Stimulated activated CD4-positive, alpha-beta T cell treated with anti-CD3 and anti-CD28 coated beads, Interleukin-2, amount 100 ng/mL, for 48 hours (primary cell): ENCODE results near the gene STK4.
A peak's percentile ranks its signal among the peaks of the same experiment; 100 is the strongest.

Experiments used
- DNase-seq, 2 donors: peaks; one replicate each; pipeline ENCODE4 v3.0.0-alpha.2; 2020

The STK4 gene

DNA sequence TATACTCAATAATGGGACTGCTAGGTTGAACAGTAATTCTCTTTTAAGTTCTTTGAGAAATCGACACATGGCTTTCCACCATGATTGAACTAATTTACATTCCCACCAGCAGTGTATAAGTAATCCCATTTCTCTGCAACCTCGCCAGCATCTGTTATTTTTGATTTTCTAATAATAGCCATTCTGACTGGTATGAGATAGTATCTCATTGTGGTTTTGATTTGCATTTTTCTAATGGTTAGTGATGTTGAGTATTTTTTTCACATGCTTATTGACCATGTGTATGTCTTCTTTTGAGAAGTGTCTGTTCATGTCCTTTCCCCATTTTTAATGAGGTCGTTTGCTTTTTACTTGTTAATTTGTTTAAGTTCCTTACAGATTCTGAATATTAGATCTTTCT lies 66.5 kb downstream of the STK4 start:
- no peak for DNase-seq

DNA sequence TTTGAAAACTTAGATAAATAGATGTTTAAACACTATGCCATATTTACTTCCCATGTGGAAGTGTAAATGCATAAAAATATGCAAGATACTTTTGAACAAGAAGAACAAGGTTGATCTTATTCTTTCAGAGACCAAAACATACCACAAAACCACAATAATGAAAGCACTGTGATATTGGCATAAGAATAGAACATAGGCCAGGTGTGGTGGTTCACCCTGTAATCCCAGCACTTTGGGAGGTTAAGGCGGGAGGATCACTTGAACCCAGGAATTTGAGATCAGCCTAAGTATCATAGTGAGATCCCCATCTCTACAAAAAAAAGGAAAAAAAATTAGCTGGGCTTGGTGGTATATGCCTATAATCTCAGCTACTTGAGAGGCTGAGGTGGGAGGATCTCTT lies 68.1 kb downstream of the STK4 start:
- no peak for DNase-seq

DNA sequence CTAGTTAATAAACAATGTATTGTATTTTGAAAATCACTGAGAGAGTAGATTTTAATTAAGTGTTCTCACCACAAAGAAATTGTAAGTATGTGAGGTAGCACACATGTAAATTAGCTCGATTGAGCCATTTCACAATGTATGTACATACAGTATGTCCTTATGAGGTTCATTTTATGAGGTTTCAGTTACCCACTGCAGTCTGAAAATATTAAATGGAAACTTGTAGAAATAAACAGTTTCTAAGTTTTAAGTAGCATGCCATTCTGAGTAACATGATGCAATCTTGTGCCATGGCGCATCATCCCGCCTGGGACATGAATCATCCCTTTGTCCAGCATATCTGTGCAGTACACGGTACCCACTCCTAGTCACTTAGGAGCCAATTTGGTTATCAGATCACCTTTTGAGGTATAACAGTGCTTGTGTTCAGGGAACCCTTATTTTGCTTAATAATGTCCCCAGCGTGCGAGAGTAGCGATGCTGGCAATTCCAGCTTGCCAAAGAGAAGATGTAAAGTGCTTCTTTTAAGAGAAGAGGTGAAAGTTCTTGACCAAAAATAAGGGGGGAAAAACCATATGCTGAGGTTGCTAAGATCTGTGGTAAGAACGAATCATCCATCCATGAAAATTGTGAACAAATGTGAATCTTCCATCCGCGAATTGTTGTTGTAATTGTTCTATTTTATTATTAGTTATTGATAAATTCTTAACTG lies 69.9 kb downstream of the STK4 start:
- DNase-seq: peak; percentile 33 to 47

DNA sequence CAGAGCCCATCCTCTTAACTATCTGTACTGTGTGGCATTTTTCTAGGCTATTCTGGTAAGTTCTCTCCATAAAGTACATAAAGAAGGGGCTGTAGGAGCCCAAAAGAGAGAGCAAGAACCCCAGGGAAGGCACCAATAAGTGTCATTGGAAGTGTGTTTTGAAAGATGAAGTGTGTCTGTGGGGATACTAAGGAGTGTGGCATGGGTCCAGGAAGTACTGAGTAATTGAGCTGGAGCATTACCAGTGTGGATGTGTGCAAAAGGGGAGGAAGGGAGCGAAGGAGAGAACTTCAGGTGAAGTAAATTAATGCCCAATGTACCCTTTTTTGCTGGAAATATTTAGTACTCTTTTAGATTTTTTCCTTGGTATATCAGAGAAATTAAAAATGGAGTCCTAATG lies 70.7 kb downstream of the STK4 start:
- no peak for DNase-seq

DNA sequence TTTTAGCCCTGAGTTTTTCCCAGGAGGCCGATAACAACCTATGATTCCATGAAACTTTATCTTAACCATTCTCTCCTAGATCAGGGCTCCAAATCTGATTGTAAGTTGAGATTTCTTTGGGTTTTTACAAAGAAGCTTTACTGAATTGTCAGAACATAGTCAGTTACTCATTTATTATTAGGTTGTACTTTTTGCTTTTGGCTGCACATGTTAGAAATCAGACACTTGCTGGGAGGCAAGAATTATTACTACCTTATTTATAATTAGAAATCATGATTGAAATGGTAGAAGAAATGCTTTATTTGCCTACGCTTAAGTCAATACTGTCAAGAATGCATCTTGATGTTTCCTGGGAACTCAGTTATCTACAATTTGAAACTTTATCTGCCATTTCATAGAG lies 71.3 kb downstream of the STK4 start:
- DNase-seq: no peak

DNA sequence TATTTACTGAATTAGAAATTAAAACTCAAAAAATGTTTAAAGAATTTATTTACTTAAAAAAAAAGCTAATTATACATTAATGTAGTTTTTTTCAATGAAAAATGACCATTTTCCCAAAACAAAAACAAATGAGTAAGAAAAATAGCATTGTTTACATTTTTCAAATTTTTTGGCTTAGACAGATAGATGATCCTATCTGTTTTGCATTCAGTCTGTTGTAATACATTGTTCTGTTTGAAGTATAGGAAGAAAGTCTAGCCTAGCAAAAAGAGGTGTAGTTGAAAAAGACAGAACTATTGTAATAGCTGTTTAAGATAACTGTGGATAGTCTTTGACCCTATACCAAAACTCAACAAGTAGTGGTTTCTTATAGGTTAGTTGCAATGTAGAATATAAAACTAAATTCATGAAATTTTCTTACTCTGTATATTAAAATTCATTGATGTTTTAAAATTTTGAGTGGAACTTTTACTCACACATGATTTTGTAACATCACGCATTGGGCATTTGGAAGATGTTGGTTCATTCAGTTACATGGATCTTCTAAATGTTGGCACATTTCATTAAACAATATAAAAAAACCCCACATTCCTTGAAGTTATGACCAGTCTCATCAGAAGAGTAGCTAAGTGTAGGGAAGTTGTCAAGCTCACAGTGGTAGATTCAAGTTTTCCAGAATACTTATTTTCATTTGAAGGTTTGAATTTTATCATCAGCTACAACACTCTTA lies 72.6 kb downstream of the STK4 start:
- no peak for DNase-seq

DNA sequence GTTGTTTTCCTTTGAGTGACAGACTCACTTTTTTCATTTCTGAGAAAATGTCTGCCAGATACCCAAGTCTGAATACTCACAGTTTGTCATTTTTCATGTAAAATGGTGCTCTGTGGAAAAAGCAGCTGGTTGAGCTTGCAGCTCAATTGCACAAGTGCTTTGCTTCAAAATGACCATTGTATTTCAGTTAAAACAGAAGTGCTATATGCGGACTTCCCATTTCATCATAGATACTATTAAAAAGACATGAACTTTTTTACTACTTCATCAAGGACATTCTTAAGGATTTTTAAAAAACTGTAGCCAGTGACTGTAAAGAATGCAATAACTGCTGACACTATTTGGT lies 73.1 kb downstream of the STK4 start:
- no peak for DNase-seq

DNA sequence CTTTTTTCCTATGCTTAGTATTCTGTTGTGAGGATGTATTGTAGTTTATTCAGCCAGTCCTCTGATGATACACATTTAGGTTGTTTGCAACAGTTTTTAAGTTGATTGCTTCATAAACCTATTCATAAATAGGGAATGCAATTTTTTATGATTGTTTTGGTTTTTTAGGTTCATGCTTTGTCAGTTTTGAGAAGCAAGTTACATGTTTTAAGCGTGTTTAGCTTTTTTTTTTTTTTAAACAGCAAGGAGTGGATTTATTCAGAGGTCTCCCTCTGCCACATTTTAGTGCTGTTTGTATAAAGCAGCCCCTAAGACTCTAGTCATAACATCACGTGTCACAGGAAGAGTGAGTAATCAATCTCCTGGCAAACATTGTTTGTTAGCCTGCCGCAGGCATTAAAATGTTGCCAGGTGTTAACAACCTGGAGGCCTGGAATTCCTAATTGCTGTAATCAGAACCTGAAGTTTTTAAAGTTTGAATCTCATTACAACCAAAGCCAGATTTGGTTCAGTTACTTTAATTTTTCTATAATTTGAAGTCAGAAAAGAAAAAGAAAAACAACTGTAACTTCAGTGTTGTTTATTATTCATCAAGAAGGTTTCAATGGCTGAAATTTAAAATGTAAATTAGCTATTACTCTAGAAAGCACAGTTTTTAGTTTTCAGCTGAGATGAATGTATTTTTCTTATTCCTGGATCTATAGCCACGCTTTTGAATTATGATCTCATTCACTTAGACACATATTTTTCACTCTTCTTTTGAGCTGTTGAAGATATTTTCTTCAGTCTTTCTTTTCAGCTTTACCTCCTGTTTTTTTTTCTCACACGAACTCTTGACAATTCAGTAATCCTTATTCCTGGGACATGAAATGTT lies 75.4 kb downstream of the STK4 start:
- DNase-seq: no peak

DNA sequence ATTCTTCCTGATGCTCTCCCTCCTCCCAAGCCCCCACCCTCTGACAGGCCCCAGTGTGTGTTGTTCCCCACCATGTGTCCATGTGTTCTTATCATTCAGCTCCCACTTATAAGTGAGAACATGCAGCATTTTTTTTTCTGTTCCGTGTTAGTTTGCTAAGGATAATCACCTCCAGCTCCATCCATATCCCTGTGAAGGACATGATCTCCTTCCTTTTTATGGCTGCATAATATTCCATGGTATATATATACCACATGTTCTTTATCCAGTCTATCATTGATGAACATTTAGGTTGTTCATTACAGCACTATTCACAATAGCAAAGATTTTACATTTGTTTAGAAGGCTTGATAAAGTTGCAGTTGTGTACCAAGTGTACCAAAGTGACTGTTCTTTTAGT lies 76.7 kb downstream of the STK4 start:
- no peak for DNase-seq

DNA sequence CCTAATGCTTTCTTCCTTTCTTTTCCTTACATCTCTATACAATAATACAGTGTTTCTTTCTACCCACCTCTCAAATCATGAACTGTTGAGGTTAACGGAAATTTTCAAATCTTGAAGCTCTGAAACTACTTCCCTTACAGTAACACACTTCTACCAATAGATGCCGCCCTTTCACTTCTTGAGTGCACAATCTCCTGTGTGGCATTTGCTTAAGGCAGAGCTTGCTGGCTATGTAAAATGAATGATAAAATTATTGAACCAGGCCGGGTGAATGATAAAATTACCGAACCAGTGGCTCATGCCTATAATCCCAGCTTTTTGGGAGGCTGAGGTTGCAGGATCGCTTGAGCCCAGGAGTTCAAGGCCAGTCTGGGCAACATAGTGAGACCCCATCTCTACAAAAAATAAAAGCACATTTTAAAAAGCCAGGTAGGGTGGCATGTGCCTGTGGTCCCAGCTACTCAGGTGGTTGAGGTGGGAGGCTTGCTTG lies 77.8 kb downstream of the STK4 start:
- no peak for DNase-seq

DNA sequence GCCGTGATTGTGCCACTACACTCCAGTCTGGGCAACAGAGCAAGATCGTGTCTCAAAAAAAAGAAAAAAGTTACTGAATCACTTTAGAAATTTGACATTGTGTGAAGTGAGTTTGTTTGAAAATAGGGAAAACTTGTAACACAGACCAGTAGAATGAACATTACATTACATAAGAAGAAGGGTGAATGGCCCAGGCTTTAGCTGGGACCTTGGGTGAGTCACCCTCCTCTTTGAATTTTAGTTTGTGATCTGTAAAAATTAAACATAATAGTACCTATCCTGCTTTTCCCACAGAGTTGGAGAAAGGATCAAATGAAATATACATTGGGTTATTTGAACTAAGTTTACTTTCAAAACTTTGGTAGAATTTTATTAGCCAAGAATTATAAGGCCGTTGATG lies 78.3 kb downstream of the STK4 start:
- no peak for DNase-seq

DNA sequence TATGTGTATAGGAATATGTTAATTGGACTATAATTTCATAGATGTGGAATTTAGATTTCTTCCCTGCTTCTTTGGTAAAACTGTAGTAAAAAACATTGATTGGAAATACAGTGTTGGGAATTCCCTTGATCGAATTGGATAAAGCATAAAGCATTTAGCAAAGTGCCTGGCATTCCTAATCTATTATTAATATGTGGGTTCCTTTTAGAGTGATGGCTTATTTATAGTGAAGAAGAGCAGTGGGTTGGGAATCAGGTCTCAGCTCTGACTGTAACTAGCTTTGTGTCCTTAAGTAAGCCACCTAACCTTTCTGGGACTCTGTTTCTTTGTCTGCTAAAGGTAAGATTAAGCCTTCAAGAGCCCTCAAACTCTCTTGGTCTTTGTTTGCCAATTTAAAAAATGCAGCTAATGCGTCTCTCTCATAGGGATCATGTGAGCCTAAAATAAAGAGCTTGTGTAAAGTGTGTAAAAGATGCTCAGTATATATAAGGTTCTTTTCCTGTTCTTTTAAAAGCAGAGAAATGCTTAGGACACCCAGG lies 81.3 kb downstream of the STK4 start:
- no peak for DNase-seq

DNA sequence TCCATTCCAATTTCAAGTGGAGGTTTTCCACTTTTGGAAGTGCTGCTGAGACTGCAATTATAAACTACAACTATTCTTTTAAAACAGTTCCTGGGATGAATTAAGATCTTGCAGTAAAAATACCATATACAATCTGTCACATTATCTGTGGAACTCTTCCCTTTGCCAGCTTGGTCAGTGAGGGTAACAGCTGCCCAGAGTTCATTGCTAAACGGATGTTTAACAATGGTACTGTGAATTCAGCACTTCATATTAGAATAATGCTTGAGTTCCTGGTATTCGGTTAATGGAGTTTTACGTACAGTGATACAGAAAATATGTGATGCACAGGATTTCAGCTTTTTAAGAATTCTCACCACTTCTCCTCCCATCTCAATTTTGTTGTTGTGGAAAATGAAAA lies 83.1 kb downstream of the STK4 start:
- DNase-seq: no peak

DNA sequence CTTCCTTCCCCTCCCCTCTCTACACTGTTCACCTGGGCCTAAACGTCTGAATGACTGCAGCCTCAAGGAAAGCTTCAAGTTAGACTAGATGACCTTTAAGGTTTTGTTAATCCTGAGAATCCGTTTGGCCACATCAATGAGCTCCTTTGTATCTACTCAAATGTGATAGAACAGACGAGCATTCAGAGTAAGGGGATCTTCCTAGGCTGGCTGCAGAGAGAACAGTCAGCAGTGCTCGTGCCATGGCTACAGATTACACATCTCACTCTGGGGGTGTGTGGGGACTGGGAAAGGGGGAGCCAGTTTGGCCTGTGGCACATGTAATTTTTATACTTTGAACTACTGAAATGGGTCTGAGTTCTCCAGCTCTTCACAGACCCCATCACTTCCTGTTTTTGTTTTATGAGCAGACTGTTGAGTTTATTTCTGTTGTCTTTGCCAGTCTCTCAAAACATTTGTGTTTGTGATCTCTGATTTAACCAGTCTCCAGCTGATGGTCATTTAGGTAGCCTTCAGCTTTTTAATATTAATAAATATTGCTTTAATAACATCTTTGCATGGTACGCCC lies 83.7 kb downstream of the STK4 start:
- no peak for DNase-seq

DNA sequence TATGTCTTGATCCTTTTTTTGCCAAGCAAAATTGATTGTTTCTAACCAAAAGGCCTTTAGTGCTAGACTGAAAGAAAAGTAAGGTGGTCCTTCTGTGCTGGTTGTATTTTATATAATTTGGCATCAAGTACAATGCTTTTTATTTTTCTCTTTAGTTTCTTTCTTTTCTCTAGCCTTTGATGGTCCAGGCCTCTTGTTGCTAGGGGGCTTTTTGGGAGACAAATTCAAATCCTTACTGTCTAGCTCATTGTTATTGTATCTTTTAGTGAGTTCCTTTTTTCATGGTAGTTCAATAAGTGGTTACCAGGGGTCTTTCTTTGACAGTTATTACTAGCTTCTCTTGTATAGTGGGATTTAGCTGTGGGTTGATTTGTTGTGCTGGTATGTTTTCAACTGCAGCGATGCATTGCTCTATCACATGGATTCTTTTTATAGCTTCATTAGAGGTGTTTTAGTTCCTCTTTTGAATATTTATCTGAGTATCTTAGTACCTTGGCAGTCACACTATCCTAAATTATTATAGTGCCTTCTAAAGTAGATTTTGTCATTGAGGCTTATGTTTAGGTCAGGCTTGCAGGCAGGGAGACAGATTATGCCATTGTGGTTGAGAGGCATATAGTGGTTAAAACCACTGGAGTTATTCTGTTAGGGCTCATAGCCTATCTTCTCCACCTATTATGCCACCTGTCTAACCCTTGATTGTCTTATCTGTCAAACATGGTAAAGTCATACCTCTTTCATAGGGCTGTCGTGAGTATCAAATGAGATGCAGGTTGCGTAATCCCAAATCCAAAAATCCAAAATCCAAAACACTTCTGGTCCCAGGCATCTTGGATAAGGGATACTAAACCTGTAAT lies 85.1 kb downstream of the STK4 start:
- no peak for DNase-seq

DNA sequence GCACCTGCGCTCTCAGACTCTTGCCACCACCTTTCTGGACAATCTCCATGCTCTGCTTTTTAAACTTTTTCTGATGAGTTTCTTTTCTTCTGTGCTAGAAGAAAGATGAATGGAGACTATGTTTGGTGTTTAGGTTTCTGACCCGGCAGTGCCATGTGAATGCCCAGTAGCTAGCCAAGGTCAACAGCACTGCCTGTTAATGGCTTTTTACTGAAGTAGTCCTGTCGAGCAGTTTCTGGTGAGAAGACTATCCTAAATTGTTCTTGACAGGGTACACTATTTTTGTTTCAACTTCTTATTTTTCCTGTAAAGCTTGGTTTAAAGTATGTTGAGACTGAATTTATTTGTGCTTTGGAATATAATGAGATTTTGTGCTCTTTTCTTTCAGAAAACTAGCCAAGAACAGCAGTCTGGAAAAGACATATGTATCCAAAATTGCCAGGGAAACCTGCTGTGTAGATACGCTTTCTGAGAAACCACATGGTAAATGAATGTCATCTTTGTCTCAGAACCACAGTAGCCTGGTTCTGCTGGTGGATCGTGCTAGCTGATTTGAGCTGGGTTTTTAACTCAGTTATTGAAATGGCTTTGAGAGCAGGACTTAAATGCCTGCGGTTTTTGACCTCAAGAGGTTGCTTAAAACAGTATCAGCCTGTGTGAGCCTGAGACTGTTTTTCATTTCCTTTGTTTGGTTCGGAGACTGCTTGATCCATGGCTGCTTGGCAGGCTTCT lies 86.6 kb downstream of the STK4 start:
- DNase-seq: no peak

DNA sequence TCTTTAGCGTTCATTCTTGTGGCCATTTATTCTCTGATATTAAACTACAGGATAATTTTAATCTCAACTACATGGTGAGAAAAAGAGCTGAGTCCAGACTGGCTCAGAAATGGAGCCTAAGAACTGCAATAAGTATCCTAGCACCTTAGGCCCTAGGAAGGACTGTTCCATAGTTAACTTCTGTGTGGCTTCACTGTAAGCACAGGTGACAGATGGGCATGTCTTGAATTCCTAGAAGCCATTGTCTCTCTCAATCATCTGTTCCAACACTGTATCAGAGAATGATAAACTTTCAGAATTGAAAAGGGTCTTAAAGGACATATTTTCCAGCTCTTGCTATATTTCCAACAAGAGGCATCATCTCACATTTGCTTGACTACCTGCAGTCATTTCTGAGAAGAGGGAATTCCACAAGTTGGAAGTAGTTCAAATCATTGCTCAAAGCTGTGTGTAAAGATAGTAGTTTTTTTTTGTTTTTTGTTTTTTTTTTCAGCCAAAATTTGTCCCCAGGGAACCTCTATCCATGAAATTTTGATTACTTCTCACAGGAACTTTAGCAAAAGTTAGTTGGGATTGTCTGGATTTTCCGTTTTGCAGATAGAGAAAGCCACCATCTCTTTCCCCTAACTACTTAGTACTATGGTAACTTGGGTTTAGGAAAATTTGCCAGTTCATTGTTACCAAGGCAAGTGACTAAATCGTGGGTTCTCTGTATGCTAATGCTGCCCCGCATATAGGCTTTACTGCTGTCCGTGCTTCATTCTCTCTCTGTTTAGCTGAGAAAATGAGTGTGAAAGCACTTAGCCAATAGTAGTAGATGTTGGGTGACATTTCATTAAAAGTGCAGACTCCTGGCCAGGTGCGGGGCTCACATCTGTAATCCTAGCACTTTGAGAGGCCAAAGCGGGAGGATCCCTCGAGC lies 87.4 kb downstream of the STK4 start:
- no peak for DNase-seq

DNA sequence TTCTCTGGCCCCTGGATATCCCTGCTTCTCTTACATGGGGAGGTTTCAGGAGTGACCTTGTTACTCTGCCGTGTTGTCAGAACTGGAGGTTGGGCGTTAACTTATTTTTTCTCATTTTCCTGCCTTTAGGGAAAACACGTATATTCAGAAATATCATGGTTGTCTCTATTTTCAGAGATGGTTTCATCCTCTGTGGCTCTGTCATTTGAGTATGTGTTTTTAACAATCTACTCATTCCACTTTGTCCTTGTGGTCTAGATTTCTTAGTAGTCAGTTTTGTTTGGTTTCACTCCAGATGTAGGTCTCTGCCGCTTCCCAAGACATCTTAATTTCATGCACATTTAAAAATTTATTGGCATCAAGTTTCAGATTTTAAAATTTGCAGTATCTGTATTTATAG lies 88.7 kb downstream of the STK4 start:
- DNase-seq: no peak

DNA sequence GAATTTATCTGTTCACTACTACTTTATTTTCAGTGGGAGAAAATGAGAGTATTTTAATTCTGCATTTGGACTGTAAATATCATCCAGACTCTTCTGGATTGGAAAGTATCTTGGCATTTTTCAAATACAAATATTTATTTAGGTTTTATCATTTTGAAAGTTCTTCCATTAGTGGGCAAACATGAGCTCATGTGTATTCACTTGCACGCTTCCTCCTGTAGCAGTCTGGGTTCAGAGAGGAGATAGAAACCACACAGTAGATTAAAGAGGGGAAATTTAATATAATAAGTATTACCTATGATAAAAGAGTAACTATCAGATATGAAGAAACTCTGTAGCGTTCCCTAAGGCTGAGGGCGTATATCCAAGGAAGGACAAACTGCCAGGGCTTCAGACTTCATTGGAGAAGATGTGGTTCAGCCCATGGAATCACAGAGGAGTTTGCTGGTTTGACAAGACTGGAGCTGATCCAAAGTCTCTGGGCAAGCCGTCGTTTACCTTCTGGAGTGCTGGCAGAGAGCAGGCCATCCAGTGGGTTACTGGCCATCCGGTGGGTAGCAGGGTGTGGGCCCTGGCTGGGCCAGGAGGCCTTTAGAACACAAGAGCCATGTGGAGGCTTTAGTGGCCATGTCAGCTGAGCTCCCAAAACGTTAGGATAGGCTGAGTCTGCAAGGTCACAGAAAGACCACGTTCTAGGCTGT lies 90.3 kb downstream of the STK4 start:
- DNase-seq: no peak
